Measurements from ENCODE around the gene ISLR2. TPM values are rescaled to one million over a fixed set of nuclear protein-coding genes. Genes with fewer than 3 reads are reported as not detected.
A peak's percentile ranks its signal among the peaks of the same experiment; 100 is the strongest.

Gene ISLR2
- total and polyA plus RNA-seq, 12 donors, result 1.2 to 8.7 (median 2.5) TPM

DNA sequence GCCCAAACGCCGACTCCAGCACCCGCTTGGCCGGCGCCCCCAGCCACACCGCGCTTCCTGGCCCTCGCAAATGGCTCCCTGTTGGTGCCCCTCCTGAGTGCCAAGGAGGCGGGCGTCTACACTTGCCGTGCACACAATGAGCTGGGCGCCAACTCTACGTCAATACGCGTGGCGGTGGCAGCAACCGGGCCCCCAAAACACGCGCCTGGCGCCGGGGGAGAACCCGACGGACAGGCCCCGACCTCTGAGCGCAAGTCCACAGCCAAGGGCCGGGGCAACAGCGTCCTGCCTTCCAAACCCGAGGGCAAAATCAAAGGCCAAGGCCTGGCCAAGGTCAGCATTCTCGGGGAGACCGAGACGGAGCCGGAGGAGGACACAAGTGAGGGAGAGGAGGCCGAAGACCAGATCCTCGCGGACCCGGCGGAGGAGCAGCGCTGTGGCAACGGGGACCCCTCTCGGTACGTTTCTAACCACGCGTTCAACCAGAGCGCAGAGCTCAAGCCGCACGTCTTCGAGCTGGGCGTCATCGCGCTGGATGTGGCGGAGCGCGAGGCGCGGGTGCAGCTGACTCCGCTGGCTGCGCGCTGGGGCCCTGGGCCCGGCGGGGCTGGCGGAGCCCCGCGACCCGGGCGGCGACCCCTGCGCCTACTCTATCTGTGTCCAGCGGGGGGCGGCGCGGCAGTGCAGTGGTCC lies 3.5 kb downstream of the ISLR2 start:
- Histone ChIP-seq H3K36me3 (peaks cover 0 to 14% (median 0%) of the 10 kb centered on the region in 9 donors), H3K27me3 (peaks cover 0 to 96% (median 68%) of the 10 kb centered on the region in 7 donors), H3K9me3 (peaks cover 0 to 4% (median 0%) of the 10 kb centered on the region in 11 donors), H3K27ac (no peak overlapping the region), H3K4me1 (peaks cover 13 to 76% (median 61%) of the 10 kb centered on the region in 9 donors), H3K4me3 (no peak overlapping the region)
- intact Hi-C loops (cut with DNase I), result loop anchor here in 1 of 10 donors (10.0 kb wide), 1 partner anchor 111 kb away; no protein-coding TSS in a partner anchor
- WGBS, 2 donors, result 37 to 48% methylated on average over 71 of the region's 71 CpGs
- TF ChIP-seq, protein P1, sequence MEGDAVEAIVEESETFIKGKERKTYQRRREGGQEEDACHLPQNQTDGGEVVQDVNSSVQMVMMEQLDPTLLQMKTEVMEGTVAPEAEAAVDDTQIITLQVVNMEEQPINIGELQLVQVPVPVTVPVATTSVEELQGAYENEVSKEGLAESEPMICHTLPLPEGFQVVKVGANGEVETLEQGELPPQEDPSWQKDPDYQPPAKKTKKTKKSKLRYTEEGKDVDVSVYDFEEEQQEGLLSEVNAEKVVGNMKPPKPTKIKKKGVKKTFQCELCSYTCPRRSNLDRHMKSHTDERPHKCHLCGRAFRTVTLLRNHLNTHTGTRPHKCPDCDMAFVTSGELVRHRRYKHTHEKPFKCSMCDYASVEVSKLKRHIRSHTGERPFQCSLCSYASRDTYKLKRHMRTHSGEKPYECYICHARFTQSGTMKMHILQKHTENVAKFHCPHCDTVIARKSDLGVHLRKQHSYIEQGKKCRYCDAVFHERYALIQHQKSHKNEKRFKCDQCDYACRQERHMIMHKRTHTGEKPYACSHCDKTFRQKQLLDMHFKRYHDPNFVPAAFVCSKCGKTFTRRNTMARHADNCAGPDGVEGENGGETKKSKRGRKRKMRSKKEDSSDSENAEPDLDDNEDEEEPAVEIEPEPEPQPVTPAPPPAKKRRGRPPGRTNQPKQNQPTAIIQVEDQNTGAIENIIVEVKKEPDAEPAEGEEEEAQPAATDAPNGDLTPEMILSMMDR (IDR thresholded peaks at IDR 0.05), result no peak
- ATAC-seq (no peak), DNase-seq (peak in 1 of 2 donors; percentile 12)

DNA sequence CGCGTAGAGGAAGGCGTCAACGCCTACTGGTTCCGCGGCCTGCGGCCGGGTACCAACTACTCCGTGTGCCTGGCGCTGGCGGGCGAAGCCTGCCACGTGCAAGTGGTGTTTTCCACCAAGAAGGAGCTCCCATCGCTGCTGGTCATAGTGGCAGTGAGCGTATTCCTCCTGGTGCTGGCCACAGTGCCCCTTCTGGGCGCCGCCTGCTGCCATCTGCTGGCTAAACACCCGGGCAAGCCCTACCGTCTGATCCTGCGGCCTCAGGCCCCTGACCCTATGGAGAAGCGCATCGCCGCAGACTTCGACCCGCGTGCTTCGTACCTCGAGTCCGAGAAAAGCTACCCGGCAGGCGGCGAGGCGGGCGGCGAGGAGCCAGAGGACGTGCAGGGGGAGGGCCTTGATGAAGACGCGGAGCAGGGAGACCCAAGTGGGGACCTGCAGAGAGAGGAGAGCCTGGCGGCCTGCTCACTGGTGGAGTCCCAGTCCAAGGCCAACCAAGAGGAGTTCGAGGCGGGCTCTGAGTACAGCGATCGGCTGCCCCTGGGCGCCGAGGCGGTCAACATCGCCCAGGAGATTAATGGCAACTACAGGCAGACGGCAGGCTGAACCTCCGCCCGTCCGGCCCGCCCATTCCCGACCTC lies 4.1 kb downstream of the ISLR2 start:
- ATAC-seq, result peak in 1 of 8 donors; percentile 33
- TF ChIP-seq, protein P1 (IDR thresholded peaks at IDR 0.05), result peak in 8 of 9 donors; percentile 31 to 61 (median 50)
- Histone ChIP-seq H3K27me3 (peaks cover 0 to 92% (median 61%) of the 10 kb centered on the region in 7 donors), H3K4me3 (no peak overlapping the region), H3K9me3 (peaks cover 0 to 4% (median 0%) of the 10 kb centered on the region in 11 donors), H3K4me1 (peaks cover 13 to 70% (median 55%) of the 10 kb centered on the region in 9 donors), H3K27ac (peak overlapping the region in 1 of 10 donors; percentile 87), H3K36me3 (peaks cover 0 to 14% (median 0%) of the 10 kb centered on the region in 9 donors)
- 49 to 55% methylated on average over 52 to 53 of the region's 53 CpGs for WGBS, 2 donors
- DNase-seq, result peak in 1 of 2 donors; percentile 66
- intact Hi-C loops (cut with DNase I), result loop anchor here in 4 of 10 donors (5.0 to 10.0 kb wide), 4 partner anchors 38 to 110 kb away; partner anchors contain the start of gene ISLR (in 1 of the 4)

DNA sequence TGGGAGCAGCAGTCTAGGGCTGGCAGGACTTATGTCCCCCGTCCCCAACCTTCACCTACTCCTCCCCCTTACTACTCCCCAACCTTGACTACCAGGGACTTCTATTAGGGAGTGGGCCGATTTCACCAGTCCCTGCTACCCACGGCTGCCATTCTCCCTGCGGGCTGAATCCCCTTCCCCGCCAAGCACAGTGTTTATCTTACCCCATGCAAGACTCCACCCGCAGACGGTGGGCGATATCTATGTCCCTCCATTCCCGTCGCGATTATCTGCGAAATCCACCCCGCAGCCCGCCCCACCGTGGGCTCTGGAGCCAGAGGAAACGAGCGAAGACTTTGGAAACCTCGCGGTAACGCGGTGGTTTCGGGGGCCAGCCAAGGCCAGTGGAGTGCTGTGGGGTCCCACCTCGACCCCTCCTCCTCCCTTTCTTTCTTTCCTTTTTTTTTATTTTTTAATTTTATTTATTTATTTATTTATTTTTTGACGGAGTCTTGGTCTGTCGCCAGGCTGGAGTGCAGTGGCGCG lies 4.7 kb downstream of the ISLR2 start:
- peak overlapping the region in 7 of 10 donors; percentile 43 to 63 (median 56) for H3K4me3 ChIP-seq
- peaks cover 0 to 89% (median 55%) of the 10 kb centered on the region in 7 donors for H3K27me3 ChIP-seq
- no peak for ATAC-seq

More for the DNA sequence above, 4.7 kb downstream of the ISLR2 start:
- intact Hi-C loops (cut with DNase I), result loop anchor here in 4 of 10 donors (5.0 to 10.0 kb wide), 4 partner anchors 37 to 110 kb away; partner anchors contain the start of gene ISLR (in 1 of the 4)
- Histone ChIP-seq H3K4me1 (peaks cover 13 to 64% (median 49%) of the 10 kb centered on the region in 9 donors), H3K27ac (peak overlapping the region in 8 of 10 donors; percentile 77 to 91 (median 86)), H3K36me3 (peaks cover 0 to 14% (median 0%) of the 10 kb centered on the region in 9 donors), H3K9me3 (peaks cover 0 to 4% (median 0%) of the 10 kb centered on the region in 11 donors)
- peak in 1 of 2 donors; percentile 10 for DNase-seq
- WGBS, 2 donors, result 32 to 48% methylated on average over 27 of the region's 27 CpGs
- TF ChIP-seq, protein P1 (IDR thresholded peaks at IDR 0.05), result no peak

Data from heart right ventricle (tissue), 16 donors.